Effector memory CD4-positive, alpha-beta T cell (primary cell): ENCODE results near the gene ZNF865.
A peak's percentile ranks its signal among the peaks of the same experiment; 100 is the strongest.

Source experiments
- DNase-seq, 3 donors: peaks; one replicate each; pipeline ENCODE4 v3.0.0-alpha.2; 2020
- H3K27ac ChIP-seq: 2 replicates; pipeline ENCODE4 v1.7.0; 2013; ENCODE audit warnings: mild to moderate bottlenecking, low read length, moderate library complexity; ENCODE audit not compliant: insufficient read depth, poor library complexity, severe bottlenecking
- H3K27me3 ChIP-seq: replicated peaks from 2 replicates; pipeline ENCODE4 v1.7.0; 2013; ENCODE audit warnings: mild to moderate bottlenecking, low read length; ENCODE audit not compliant: insufficient read depth, control insufficient read depth, poor library complexity, severe bottlenecking
- H3K36me3 ChIP-seq: 2 replicates; pipeline ENCODE4 v1.7.0; 2013; ENCODE audit warnings: mild to moderate bottlenecking, low read length, moderate library complexity; ENCODE audit not compliant: control insufficient read depth, insufficient read depth
- H3K4me1 ChIP-seq: 2 replicates; pipeline ENCODE4 v1.7.0; 2013; ENCODE audit warnings: low read length, mild to moderate bottlenecking; ENCODE audit not compliant: control insufficient read depth, insufficient read depth, poor library complexity, severe bottlenecking
- H3K4me3 ChIP-seq: 2 replicates; pipeline ENCODE4 v1.7.0; 2013; ENCODE audit warnings: low read length, low read depth, mild to moderate bottlenecking; ENCODE audit not compliant: insufficient read depth, poor library complexity, severe bottlenecking
- H3K9me3 ChIP-seq: 2 replicates; pipeline ENCODE4 v1.7.0; 2013; ENCODE audit warnings: mild to moderate bottlenecking, low read length, moderate library complexity; ENCODE audit not compliant: control insufficient read depth

ZNF865 gene

DNA sequence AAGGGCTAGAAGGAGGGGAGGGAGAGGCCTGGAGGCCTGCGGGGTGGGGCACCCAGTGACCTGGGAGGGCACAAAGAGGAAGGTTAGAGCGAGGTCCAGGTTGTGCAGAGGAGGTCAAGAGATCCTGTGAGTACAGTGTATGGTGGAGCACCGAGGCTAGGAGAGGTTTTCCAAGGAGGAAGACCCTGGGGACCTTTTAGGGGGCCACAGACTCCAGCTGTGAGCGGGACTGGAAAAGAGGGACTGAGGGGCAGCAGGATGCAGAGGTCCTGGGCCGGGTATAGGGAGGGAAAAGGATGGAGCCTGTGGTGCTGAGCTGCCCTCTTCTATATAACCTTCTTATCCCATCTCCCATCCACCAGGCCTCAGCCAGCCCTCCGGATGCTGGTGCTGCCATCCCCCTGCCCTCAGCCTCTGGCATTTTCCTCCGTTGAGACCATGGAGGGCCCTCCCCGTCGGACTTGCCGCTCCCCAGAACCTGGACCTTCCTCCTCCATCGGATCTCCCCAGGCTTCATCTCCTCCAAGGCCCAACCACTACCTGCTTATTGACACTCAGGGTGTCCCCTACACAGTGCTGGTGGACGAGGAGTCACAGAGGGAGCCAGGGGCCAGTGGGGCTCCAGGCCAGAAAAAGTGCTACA lies 38.9 kb downstream of the ZNF865 start:
- H3K4me3 ChIP-seq: peak overlapping the region; percentile 76
- peak overlapping the region; percentile 84 for H3K27ac ChIP-seq
- H3K4me1 ChIP-seq: peaks cover 48% of the 10 kb centered on the region
- no peak for DNase-seq
- H3K27me3 ChIP-seq: no peaks in the 10 kb centered on the region
- peaks cover 9% of the 10 kb centered on the region for H3K36me3 ChIP-seq
- no peaks in the 10 kb centered on the region for H3K9me3 ChIP-seq

- Histone ChIP-seq H3K27me3 (no peaks in the 10 kb centered on the region), H3K27ac (no peak overlapping the region), H3K4me3 (no peak overlapping the region), H3K9me3 (no peaks in the 10 kb centered on the region), H3K4me1 (peaks cover 46% of the 10 kb centered on the region), H3K36me3 (peaks cover 9% of the 10 kb centered on the region)
- no peak for DNase-seq
Observed at GRCh38 chr19:55644842-55645511, 39.5 kb downstream of the ZNF865 start.

DNA sequence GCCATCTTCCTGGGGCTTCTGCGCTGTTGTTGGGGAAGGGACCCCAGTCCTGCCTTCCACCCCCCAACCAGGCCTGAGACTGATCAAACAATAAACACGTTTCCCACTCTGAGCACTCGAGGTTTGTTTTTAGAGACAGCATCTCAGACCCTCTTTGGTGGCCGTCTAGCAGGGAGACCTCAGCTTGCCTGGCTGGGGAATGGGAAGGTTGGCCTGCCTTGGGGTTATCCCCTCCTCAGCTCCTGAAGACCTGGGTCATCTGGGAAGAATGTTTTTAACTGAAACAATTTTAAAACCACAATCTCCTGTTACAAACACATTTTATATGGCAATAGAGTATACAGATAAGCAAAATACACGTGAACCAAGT lies 40.0 kb downstream of the ZNF865 start:
- H3K27me3 ChIP-seq: no peaks in the 10 kb centered on the region
- no peaks in the 10 kb centered on the region for H3K9me3 ChIP-seq
- peaks cover 9% of the 10 kb centered on the region for H3K36me3 ChIP-seq
- H3K27ac ChIP-seq: no peak overlapping the region
- H3K4me3 ChIP-seq: no peak overlapping the region
- peaks cover 42% of the 10 kb centered on the region for H3K4me1 ChIP-seq
- DNase-seq: no peak

DNA sequence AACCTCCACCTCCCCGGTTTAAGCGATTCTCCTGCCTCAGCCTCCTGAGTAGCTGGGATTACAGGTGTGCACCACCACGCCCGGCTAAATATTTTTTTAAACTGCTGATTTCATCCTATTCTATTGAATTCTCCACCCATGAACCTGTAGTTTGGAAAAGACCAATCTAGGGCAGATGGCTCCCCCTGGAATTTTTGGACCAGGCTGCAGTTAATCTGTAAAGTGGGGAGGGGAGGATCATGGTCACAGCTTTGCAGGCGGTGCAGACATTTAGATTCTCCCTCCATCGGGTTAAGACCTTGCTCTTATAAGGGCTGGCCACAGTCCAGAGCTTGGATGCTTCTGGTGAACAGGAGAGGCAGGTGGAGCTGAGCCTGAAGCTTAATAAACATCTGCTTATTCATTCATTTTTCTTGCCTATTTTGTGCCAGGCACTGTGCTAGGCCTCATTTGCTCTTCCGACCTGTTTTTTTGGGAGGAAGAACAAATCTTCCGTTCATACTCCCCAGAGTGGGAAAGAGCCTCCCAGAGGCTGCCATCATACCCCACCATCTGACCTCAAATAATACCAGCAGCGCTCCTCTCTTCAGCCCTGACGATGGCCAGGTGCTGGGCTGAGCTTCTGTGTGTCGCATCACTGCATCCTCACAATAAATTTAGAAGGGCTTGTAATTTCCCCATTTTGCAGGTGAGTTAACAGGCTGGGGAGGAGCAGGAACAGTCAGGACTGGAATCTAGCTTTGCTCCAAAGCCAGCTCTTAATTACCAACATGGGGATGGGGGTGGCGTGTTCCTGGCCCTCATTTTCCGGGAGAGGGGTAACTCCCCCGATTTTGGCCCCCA lies 41.7 kb downstream of the ZNF865 start:
- H3K9me3 ChIP-seq: no peaks in the 10 kb centered on the region
- H3K4me1 ChIP-seq: peaks cover 33% of the 10 kb centered on the region
- peaks cover 9% of the 10 kb centered on the region for H3K36me3 ChIP-seq
- H3K27ac ChIP-seq: peak overlapping the region; percentile 57
- no peak for DNase-seq
- H3K27me3 ChIP-seq: no peaks in the 10 kb centered on the region
- peak overlapping the region; percentile 59 for H3K4me3 ChIP-seq

DNA sequence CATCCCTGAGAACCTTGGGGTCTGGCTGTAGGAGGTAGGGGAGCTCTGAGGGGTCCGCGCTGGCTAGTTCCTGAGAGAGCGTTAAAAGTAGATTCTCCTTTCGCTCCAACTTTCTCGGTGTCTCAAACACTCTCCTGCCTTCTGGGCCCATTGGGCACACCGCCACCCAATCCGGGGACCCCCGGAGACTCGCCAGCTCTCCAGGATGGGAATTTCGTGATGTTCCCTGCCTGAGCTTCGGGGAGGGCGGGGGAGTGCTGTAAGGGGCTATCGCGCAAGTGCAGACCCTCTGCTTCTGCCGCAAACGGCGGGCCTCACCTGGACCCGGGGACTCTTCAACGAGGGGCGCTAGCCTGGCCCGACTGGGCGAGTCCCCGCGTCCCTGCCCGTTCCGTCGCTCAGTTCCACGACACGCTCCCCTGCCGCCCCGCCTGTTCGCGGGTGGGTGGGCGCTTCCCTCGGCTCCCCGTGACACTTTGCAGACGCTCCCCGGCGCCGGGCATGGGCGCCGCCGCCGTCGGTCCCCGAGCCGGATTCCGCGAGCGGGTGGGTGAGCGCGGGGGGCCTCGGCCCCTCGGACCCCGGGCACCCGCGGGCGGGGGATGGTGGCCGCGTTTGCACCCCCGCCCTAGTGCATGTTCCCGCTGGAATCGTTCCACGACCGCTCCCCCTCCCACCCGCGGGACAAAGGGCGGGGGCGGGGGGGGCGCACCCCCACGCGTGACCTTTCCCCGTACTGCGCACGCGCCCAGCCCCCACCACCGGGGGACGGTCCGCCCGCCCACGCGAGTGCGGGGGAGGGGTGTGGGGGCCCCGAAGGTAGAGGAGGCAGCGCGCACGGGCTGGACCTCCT lies 42.5 kb downstream of the ZNF865 start, which contains the start of gene CCDC106:
TSS of gene CCDC106 (plus strand) at position 481 of the 853 bp plus-strand sequence. CDS start 835 bp downstream, outside the sequence.
- Histone ChIP-seq H3K27me3 (no peaks in the 10 kb centered on the region), H3K4me1 (peaks cover 26% of the 10 kb centered on the region), H3K36me3 (peaks cover 9% of the 10 kb centered on the region), H3K4me3 (peak within 1 kb of the TSS; percentile 59), H3K27ac (peak within 1 kb of the TSS; percentile 57), H3K9me3 (no peaks in the 10 kb centered on the region)
- no peak for DNase-seq

DNA sequence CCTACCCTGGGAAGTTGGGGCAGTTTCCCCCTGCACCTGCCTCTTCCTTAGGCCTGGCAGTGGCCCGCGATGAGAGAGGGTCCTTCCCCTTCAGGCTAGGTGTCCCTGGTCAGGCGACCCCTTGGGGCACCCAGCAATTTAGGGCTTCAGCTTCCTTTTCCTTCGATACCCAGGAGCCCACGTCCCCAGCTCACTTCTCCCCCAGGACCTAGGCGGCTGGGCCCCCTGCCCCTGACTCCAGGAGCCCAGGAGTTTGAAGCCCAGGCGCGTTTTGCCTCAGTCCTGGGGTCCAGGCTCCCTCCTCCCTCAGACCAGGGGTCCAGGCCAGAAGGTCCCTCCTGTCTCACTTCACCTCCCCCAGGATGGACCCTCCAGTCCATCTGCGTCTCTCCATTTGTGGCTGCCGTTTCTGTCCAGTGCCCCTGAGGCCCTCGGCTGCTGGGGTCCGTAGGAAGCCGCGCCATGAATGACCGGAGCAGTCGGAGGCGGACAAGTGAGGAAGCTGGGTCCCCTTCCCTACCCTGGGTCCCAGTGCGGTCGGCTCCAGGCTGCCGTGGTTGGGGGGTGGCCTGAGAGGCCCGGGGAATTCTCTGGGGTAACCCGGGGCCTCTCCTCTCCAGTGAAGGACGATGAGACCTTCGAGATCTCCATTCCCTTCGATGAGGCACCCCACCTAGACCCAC lies 43.3 kb downstream of the ZNF865 start:
- H3K27ac ChIP-seq: peak overlapping the region; percentile 57
- H3K9me3 ChIP-seq: no peaks in the 10 kb centered on the region
- H3K4me3 ChIP-seq: peak overlapping the region; percentile 59
- DNase-seq: no peak
- H3K27me3 ChIP-seq: no peaks in the 10 kb centered on the region
- H3K4me1 ChIP-seq: peaks cover 23% of the 10 kb centered on the region
- peaks cover 9% of the 10 kb centered on the region for H3K36me3 ChIP-seq

GRCh38 chr19:55649268-55650125 lies 44.0 kb downstream of the ZNF865 start:
- H3K27ac ChIP-seq: no peak overlapping the region
- DNase-seq: no peak
- peaks cover 15% of the 10 kb centered on the region for H3K4me1 ChIP-seq
- H3K27me3 ChIP-seq: no peaks in the 10 kb centered on the region
- peaks cover 9% of the 10 kb centered on the region for H3K36me3 ChIP-seq
- no peaks in the 10 kb centered on the region for H3K9me3 ChIP-seq
- no peak overlapping the region for H3K4me3 ChIP-seq

GRCh38 chr19:55650126-55650557 lies 44.7 kb downstream of the ZNF865 start:
- no peak overlapping the region for H3K27ac ChIP-seq
- no peak overlapping the region for H3K4me3 ChIP-seq
- no peaks in the 10 kb centered on the region for H3K27me3 ChIP-seq
- peaks cover 11% of the 10 kb centered on the region for H3K4me1 ChIP-seq
- DNase-seq: no peak
- H3K36me3 ChIP-seq: peaks cover 4% of the 10 kb centered on the region
- H3K9me3 ChIP-seq: no peaks in the 10 kb centered on the region
